Mucosa of rectum (tissue), 2 donors: Measurements from ENCODE around the gene NOL4L.

Experiments
- H3K27ac ChIP-seq, 2 donors: one replicate each; pipeline ENCODE4 v1.7.0; 2013; ENCODE audit warnings: inconsistent platforms in 2 of 2, low read depth in 2 of 2, low read length in 2 of 2
- H3K27me3 ChIP-seq, 2 donors: one replicate each; pipeline ENCODE4 v1.7.0; 2013; ENCODE audit warnings: low read length in 2 of 2; ENCODE audit not compliant: control insufficient read depth in 2 of 2, insufficient read depth in 2 of 2
- H3K36me3 ChIP-seq, 2 donors: one replicate each; pipeline ENCODE4 v1.7.0; 2013; ENCODE audit warnings: low read length in 2 of 2; ENCODE audit not compliant: control insufficient read depth in 2 of 2, insufficient read depth in 2 of 2
- H3K4me1 ChIP-seq, 2 donors: one replicate each; pipeline ENCODE4 v1.7.0; 2013; ENCODE audit warnings: low read length in 2 of 2, mild to moderate bottlenecking in 1 of 2; ENCODE audit not compliant: control insufficient read depth in 2 of 2, insufficient read depth in 2 of 2
- H3K4me3 ChIP-seq, 2 donors: one replicate each; pipeline ENCODE4 v1.7.0; 2013; ENCODE audit warnings: low read length in 2 of 2
- H3K9ac ChIP-seq, 2 donors: one replicate each; pipeline ENCODE4 v1.7.0; 2013; ENCODE audit warnings: low read length in 2 of 2, low read depth in 1 of 2, mild to moderate bottlenecking in 1 of 2
- H3K9me3 ChIP-seq, 2 donors: one replicate each; pipeline ENCODE4 v1.7.0; 2013; ENCODE audit warnings: low read length in 2 of 2; ENCODE audit not compliant: control insufficient read depth in 2 of 2
- donor health status: healthy.
- donor health status: Normal muscosa, but diverticular disease.

The NOL4L gene

DNA sequence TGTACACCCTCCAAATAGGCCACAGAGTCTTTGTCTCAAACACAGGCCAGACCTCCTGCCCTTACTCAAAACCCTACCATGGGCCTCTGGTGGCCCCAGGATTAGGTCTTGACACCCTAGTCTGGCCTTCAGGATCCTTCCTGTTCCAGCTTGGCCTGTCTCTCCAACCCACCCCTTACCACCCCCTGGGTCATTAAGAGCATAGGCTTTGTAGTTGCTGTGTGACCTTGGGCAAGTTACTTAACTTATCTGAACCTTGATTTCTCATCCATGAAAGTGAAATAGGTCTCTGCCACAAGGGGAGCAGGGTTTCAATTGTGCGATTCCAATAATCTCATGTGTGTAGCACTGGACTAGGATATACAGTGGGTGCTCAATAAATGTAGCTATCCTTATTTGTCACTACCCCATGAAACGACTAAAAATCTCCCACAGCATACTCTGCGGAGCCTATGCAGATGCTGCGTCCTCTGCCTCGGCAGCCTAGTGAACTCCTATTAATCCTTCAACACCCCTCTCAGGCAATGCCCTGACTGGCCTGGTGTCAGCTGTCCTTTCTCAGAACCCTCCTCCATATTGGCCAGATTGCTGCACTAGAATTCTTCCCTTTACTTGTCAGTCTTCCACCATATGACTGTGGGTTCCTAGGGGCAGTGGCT, 39.7 kb upstream of the NOL4L start:
- Histone ChIP-seq H3K4me3 (no peak overlapping the region), H3K36me3 (no peaks in the 10 kb centered on the region), H3K4me1 (peaks cover 0 to 3% of the 10 kb centered on the region in 2 donors), H3K27ac (no peak overlapping the region), H3K27me3 (no peaks in the 10 kb centered on the region), H3K9me3 (no peaks in the 10 kb centered on the region), H3K9ac (no peak overlapping the region)

DNA sequence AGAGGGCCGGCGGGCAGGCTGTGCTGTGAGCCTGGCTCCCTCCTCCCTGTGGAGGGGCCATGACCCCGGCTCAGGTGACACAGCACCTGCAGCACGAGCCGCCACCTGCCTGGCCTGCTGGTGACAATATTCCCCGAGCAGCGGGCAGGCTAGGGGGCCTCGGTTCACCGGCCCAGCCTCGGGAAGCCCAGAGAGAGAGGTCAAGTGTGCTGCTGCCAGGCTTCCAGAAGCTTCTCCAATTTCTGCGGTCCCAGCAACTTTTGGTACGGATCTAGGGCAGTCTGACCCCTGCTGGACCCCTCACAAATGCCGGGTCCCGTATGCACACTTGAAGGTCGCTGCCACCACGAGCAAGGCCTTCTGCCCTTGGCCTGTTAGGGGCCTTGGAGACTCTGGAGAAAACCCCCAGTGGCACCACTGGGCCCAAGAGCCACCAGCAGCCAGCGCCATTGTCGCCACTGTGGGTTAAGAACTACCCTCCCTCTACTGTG, 38.6 kb upstream of the NOL4L start:
- Histone ChIP-seq H3K9ac (no peak overlapping the region), H3K4me3 (no peak overlapping the region), H3K36me3 (no peaks in the 10 kb centered on the region), H3K4me1 (peaks cover 0 to 3% of the 10 kb centered on the region in 2 donors), H3K9me3 (no peaks in the 10 kb centered on the region), H3K27me3 (no peaks in the 10 kb centered on the region), H3K27ac (no peak overlapping the region)

DNA sequence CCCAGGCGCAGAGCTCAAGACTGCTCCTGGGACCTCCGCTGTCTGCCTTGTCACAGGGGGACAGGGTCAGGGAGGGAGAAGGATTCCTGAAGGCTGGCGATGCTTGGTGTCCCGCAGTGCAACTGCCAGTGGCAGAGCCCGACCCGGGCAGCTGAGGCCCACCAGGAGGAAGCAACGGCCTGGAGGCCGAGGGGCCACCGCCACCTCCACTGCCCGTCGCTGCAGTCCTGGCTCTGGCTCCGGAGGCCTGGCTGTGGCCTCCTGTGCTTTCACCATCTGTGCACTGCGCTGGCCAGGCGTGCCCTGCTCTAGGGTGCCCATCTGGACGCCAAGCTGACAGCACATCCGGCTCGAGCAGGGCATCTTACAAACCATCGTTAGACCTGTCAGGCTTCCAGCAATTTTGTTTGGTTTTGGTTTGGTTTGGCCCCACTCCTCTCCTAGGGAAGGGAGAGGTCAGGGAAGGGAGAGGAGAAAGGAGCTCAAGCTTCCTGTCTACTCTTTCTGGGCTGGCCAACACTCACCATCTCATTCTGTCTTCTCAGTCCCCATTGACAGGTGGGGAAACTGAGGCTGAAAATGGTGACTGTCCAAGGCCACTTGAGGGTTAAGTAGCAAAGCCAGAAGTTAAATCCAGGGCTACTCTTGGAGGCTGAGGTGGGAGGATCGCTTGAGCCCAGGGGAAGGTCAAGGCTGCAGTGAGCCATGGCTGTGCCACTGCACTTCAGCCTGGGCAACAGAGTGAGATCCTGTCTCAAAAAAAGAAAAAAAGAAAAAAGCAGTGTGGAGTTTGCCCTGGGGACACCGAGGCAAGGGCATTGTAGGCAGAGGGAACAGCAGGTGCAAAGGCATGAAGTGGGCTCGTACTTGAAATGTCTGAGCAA, 37.7 kb upstream of the NOL4L start:
- peaks cover 0 to 3% of the 10 kb centered on the region in 2 donors for H3K4me1 ChIP-seq
- no peak overlapping the region for H3K9ac ChIP-seq
- H3K27me3 ChIP-seq = no peaks in the 10 kb centered on the region
- H3K9me3 ChIP-seq = no peaks in the 10 kb centered on the region
- H3K4me3 ChIP-seq = no peak overlapping the region
- no peaks in the 10 kb centered on the region for H3K36me3 ChIP-seq
- no peak overlapping the region for H3K27ac ChIP-seq

DNA sequence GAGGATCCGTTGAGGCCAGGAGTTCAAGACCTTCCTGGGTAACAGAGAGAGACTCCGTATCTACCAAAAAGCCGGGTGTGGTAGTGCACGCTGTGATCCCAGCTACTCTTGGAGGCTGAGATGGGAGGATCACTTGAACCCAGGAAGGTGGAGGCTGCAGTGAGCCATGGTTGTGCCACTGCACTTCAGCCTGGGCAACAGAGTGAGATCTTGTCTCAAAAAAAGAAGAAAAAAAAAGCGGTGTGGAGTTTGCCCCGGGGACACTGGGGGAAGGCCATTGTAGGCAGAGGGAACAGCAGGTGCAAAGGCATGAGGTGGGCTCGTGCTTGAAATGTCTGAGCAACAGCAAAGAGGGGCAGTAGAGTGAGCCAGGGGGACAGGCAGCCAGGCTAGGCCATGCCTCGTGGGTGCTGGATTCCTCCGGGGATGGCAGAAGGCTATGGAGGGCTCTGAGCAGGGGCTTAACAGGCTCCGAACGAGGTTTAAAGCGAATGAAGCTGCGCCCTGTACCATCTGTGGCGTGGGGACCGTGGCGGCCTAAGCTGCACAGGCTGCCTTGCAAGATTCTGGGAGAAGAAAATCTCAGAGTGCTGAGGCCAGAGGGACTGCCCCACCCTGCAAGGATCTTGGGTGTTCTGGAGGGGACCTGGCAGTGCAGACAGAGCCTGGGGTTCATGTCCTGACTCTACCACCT, 36.9 kb upstream of the NOL4L start:
- Histone ChIP-seq H3K9me3 (no peaks in the 10 kb centered on the region), H3K27ac (no peak overlapping the region), H3K9ac (no peak overlapping the region), H3K4me1 (no peaks in the 10 kb centered on the region), H3K27me3 (no peaks in the 10 kb centered on the region), H3K4me3 (no peak overlapping the region), H3K36me3 (no peaks in the 10 kb centered on the region)

DNA sequence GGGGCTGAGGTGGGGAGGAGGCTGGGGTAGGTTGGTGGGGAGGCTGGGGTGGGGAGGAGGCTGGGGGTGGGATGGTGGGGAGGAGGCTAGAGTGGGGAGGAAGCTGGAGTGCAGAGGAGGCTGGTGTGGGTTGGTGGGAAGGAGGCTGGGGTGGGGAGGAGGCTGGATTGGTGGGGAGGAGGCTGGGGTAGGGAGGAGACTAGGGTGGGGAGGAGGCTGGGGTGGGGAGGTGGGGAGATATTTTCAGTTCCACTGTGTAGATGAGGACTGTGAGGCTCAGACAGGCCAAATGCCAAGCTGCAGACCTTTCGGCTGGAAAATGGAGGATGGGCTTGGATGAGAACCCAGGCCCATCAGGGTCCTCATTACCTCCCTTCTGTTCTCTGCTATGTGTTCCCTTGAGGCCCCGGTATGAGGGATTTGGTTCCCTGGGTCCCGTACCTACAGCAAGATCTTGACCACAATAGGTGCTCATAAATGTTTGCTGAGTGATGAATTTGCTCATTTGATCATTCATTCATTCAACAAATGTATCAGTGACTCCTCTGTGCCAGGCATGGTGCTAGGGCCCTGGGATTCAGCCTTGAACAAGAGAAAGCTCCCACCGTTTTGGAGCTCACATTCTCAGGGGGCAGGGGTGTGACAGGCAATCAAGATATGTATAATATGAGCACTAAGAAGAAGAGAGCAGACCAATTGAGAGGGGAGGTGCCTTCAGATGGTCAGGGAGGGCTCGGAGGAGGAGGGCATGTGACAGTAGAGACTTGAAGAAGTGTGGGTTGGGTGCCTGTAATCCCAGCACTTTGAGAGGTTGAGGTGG, 36.1 kb upstream of the NOL4L start:
- Histone ChIP-seq H3K27me3 (no peaks in the 10 kb centered on the region), H3K36me3 (no peaks in the 10 kb centered on the region), H3K27ac (no peak overlapping the region), H3K9ac (no peak overlapping the region), H3K4me3 (no peak overlapping the region), H3K9me3 (no peaks in the 10 kb centered on the region), H3K4me1 (no peaks in the 10 kb centered on the region)

DNA sequence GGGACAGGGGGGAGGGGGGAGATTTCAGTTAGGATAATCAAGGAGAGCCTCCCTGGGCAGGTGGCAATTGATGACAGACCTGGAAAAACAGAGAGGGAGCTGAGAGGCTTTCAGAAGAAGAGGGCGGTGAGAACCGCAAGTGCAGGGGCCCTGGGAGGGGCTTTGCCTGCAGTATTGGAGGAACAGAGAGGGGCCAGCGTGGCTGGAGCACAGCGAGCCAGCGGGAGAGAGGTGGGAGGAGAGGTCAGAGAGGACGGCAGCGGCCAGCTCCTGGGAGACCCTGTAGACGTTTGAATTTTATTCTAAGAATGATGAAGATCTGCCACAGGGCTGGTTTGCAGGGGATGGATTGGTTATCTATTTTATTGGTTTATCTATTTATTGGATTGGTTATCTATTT, 34.5 kb upstream of the NOL4L start:
- H3K36me3 ChIP-seq = no peaks in the 10 kb centered on the region
- H3K4me1 ChIP-seq = no peaks in the 10 kb centered on the region
- no peak overlapping the region for H3K27ac ChIP-seq
- H3K9me3 ChIP-seq = no peaks in the 10 kb centered on the region
- no peak overlapping the region for H3K4me3 ChIP-seq
- H3K9ac ChIP-seq = no peak overlapping the region
- no peaks in the 10 kb centered on the region for H3K27me3 ChIP-seq

DNA sequence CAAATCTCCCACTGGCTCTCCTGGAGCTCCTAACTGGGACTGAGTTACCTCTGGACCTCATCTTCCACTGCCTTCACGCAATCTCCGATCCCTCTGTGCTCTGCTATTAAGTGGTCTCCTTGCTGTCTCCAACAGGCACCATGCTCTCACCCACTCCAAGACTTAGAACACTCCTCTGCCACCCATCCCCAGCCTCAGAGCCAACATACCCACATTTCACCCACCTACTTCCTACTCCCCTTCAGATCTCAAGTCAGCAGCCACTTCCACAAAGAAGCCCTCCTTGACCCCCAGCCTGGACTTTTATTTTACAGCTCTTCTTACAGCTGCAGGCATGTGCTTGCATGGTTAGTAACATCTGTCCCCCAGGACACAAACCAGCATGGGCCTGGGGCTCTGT, 29.6 kb upstream of the NOL4L start:
- H3K9ac ChIP-seq = no peak overlapping the region
- no peaks in the 10 kb centered on the region for H3K4me1 ChIP-seq
- H3K9me3 ChIP-seq = no peaks in the 10 kb centered on the region

DNA sequence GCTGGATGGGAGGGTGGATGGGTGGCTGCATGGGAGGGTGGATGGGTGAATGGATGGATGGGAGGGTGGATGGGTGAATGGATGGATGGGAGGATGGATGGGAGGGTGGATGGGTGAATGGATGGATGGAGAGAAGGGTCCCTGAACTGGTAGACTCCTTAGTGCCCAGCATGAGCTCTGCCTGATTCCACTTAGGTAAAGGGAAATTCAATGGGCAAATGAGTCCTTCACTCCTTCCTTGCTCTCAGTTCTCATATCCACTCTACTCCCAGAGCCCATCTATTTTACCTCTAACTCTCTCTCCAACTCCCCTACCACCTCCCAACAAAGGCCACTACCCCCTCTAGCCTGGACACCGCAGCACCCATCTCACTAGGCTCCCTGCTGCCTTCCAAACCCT, 29.2 kb upstream of the NOL4L start:
- no peaks in the 10 kb centered on the region for H3K36me3 ChIP-seq

More for the DNA sequence above, 29.6 kb upstream of the NOL4L start:
- Histone ChIP-seq H3K27me3 (no peaks in the 10 kb centered on the region), H3K4me3 (no peak overlapping the region), H3K36me3 (no peaks in the 10 kb centered on the region), H3K27ac (no peak overlapping the region)

DNA sequence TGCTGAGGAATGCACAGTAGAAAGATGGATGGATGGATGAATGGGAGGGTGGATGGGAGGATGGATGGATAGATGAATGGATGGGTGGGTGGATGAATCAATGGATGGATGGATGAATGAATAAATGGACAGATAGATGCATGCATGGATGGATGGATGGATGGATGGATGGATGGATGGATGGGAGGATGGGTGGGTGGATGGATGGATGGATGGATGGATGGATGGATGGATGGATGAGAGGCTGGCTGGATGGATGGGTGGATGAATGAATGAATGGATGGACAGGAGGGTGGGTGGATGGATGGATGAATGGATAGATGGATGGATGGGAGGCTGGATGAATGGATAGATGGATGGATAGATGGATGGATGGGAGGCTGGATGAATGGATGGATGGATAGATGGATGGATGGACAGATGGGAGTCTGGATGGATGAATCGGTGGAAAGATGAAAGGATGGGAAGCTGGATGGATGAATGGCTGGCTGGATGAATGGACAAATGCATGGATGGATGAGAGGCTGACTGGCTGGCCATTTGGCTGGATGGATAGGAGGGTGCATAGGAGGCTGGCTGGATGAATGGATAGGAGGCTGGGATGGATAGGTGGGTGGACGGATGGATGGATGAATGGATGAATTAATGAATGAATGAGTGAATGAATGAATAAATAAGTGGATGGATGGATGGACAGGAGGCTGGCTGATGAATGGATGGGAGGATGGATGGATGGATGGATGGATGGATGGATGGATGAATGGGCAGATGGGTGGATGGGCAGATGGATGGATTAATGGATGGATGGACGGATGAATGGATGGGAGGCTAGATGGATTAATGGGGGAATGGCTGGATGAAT, 28.3 kb upstream of the NOL4L start:
- H3K4me1 ChIP-seq = no peaks in the 10 kb centered on the region
- H3K36me3 ChIP-seq = no peaks in the 10 kb centered on the region
- no peak overlapping the region for H3K27ac ChIP-seq
- no peaks in the 10 kb centered on the region for H3K9me3 ChIP-seq
- H3K27me3 ChIP-seq = no peaks in the 10 kb centered on the region
- H3K9ac ChIP-seq = no peak overlapping the region
- H3K4me3 ChIP-seq = no peak overlapping the region

More for the DNA sequence above, 29.2 kb upstream of the NOL4L start:
- H3K4me1 ChIP-seq = no peaks in the 10 kb centered on the region
- no peaks in the 10 kb centered on the region for H3K9me3 ChIP-seq
- H3K27ac ChIP-seq = no peak overlapping the region
- H3K27me3 ChIP-seq = no peaks in the 10 kb centered on the region
- no peak overlapping the region for H3K9ac ChIP-seq
- no peak overlapping the region for H3K4me3 ChIP-seq
